Stimulated activated CD4-positive, alpha-beta T cell treated with anti-CD3 and anti-CD28 coated beads, Interleukin-2, amount 100 ng/mL, for 4 hours (primary cell): ENCODE results near the gene MACROD2.

Source experiments
- DNase-seq: peaks from one replicate; pipeline ENCODE4 v3.0.0-alpha.2; 2020; ENCODE audit warnings: low read depth

The MACROD2 gene

GRCh38 chr20:14657266-14658005, 662.1 kb downstream of the MACROD2 start:
- DNase-seq: no peak

DNA sequence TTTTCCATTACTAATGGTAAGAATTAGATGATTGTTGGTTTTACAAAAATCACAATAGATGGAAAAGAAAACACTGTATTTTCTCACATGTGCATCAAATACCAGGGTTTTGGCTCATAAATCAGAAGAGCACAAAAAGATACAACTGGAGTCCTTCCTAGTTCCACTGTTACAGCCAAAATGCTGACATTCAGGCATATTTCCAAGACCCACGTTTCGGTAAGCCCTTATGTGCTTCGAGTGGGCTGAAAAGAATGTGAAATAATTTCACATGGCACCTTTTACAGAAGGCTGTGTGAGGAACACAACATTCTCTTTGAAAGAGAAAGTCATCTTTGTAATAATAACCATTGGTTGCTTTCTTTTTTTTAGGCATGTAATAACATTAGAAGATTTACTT, 668.8 kb downstream of the MACROD2 start:
- no peak for DNase-seq

- DNase-seq: no peak
Observed at GRCh38 chr20:14666696-14667095, 671.4 kb downstream of the MACROD2 start.

DNA sequence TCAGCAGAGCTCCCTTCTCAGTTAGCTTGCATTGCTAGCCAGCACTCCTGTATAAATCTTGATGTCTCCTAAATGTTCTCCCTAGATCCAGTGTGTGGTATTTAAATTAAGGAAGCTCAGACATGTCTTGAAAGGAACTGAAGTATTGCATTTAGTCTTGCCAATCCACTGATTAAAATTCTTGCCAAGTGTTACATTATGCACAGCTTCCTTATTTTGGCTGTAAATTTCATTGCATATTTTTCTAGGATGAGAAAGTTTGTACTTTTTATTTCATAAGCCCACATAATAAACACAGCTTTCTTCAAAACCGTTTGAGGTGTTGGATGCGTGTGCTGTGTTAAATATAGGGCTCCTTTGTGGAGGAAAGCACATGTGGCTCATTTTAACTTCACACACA, 671.9 kb downstream of the MACROD2 start:
- no peak for DNase-seq

- DNase-seq: no peak
Observed at GRCh38 chr20:14672066-14672465, 676.8 kb downstream of the MACROD2 start.

- no peak for DNase-seq
Observed at GRCh38 chr20:14673164-14673563, 677.8 kb downstream of the MACROD2 start.

DNA sequence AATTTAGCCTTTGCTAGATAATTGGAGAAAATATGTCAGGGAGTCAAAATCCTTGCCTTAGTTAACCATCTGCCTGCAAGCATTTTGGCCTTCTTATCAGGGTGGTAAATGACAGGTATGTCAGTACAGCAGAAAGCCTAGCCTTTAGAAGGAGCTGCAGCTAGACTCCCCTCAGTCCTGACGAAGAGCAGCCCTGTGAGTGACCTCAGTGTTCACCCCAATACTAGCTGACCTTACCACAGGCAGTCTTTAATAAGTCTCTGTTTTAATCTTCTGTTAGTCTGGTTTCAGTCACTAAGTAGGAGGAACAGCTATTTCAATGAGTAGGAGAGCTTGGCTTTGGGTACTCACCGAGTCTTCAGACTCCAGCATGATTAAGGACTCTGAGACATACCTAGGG, 682.1 kb downstream of the MACROD2 start:
- no peak for DNase-seq

DNA sequence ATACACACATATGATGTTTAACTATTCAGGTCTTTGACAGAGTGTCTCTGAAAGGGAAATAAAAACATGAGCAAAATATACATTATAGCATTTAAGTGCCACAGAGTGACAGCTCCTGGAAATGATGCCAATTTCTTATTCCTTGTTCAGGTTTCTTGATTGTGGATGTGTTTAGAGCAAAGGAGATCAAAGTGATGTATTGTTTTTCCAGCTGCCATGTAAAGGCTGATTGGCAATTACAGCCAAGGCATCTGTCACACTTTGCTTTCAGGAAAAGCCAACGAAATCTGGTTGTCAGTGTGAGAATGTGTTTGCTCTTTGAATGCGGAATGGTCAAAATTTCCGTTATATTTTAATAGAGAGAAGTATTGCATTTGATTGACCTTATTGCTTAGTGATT, 689.9 kb downstream of the MACROD2 start:
- DNase-seq: no peak

GRCh38 chr20:14687313-14687712, 692.0 kb downstream of the MACROD2 start:
- no peak for DNase-seq

GRCh38 chr20:14688005-14688404, 692.7 kb downstream of the MACROD2 start:
- DNase-seq: no peak

DNA sequence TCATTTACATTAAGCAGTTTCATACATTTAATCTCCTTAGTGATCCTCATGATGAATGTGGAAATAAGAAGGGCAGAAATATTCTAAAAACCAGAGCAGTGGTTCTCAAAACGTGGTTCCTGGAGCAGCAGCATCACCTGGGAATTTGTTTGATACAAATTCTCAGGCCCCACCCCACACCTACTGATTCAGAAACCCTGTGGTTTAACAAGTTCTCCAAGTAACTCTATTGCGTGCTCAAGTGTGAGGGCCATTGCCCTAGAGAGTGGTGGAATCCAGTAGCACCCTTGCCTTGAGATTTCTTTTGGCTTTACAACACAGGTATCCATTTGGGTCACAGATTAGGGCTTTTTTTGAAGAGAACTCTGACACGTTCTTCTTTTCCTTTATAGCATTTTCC, 696.7 kb downstream of the MACROD2 start:
- DNase-seq: no peak

DNA sequence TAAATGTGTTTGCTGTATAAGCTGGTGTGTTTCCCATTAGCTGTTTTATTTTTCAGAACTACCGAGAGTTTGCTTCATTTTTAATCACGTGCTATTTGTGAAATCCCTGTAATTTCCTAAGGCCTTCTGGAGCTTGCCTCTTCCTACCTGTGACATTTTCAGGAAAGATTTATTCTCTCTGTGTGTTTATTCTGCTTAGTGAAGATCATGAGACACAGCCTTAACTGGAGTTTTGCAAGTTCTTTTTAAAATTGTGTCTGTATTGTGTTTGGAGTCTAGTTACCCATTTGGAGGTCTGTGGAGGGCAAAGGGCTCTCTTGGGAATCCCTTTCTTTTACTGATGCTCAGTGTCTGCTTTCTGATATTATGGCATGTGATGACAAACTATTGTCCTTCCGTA, 701.2 kb downstream of the MACROD2 start:
- DNase-seq: no peak

DNA sequence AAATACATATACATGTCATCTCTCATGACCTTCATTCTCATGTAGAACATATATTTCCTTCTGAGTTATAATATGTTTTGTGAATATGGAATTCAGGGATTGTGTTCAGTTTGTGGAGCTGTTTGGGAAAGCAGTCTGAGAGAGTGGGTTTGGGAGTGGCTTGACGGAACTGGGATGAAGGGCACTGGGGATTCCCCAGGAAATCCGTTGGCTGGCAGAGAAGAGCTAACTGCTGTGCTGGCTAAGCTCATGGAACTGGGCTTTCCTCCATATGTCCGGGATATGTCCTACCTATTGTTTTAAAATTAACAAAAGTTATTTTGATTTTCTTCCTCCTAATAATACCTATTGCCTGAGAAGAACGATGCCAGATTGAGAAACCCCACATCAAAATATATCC, 701.6 kb downstream of the MACROD2 start:
- DNase-seq: no peak

GRCh38 chr20:14698125-14698524, 702.8 kb downstream of the MACROD2 start:
- DNase-seq: no peak

DNA sequence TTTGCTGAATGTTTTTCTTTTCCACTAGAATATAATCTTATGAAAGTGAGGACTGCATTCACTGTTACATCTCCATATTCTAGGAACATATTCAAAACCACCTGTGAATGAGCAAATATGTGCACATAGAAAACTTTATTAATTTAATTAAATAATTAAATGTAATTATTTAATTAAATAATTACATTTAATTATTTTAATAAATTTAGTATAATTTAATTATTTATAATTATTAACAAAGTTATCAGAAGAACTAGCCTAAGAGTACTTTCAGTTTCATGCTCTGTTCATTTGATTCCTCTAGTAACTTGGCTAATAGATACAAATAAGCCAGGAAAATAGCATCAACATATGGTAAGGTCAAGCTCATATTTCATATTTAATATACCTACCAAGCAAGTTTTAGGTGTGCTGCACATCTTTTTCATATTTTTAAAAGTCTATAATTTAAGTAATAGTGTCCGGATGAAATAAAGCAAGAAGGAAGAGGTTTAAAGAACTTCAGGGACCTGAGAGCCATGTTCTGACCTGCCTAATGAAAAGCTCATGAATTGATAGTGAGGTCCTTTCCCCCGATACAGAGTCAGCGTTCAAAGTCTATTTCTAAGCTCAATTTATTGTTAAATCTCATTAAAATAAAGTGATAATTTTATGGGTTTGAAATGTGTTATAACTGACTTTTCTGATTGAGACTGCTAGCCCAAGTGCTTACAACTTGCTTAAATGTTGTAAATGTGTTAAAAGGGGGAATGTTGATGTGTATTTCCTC, 703.5 kb downstream of the MACROD2 start:
- DNase-seq: no peak

DNA sequence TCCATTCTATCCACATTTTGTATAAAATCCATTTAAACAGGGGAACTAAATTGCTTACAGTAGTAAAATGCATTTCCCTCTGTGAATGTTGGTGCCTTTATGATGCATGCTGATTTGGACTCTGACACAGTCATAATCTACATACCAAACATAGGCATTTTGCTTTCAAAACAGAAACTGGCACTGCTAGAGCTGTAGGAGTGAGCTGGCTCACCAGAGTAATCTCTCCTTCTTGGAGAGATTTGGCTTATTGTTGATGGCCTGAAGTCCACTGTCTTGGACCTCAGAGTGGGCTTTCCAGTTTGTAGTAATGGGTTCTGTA, 705.3 kb downstream of the MACROD2 start:
- no peak for DNase-seq

DNA sequence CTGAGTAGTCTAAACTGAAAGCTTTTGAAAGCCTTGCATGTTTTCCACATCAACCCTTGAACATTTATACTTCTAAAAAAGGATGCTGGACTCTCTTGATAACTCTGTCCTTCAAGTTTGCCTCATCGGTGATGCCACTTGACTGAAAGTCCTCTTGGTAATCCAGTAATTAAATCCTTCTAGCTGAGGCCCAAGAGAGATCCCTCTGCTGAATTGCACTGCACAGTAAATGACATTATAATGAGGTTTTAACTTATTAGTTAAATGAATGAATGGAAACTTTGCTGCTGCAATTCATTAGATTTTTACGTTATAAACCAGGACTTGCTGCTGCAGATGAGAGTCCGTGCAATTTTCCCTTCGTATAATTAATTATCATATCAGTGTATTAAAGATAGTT, 706.0 kb downstream of the MACROD2 start:
- no peak for DNase-seq

- DNase-seq: no peak
Observed at GRCh38 chr20:14706555-14706954, 711.2 kb downstream of the MACROD2 start.

DNA sequence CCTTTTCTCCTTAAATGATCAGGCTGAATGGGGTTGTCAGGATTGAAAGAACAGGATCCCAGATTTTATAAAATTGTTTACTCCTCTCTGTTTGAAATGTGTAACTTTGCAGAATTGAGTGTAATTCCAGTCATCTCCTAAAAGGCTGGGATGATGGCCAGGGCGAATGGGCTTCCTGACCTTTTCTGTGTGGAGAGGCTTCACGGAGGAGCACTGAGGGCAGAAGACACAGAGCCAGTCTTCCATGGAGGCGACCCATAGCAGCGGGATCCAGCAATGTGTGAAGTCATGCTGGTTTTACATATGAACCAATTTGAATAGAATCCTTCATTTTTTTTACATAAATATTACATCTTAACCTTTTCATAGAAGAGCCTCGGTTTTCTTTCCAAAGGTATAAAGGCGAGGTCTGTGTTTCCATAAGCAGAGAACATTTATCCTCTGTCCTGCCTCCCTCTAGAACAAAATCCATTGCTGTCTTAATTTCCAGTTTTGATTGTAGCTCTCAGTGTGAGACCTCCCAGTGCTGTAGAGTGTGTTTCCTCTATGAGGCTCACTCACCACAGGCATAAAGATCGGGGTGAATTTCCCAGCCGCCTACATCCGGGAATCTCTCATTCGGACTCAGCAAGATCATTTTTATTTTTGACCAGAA, 711.8 kb downstream of the MACROD2 start:
- no peak for DNase-seq

DNA sequence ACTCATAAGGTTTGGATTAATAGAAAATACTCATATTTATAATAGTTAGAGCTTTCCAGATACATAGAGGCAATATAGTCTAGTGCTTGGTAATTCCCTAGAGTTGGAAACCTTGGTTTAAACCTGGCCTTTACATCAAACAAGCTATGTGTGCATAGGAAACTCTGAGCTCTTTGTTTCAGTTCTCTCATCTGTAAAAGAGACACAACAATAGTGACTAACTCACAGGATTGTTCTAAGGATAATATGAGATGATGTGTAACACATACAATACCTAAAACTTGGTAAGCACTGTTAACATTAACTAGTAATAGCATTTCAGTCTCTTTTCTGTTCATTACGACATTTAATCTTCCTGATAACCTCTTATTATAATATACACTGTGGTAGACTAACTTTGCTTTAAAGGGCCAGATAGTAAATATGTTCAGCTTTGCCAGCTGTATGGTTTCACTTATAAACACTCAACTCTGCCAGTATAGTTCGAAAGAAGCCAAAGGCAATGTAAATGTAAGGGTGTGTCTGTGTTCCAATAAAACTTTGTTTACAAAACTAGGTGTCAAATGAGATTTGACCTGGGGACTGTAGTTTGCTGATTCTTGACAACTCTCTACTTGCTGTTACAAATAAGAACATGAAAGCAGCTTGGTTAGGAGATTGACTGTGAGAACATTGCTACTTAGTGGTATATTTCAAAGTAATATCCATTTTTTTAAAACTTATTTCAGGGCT, 712.7 kb downstream of the MACROD2 start:
- DNase-seq: no peak

GRCh38 chr20:14709439-14709838, 714.1 kb downstream of the MACROD2 start:
- no peak for DNase-seq

- no peak for DNase-seq
Observed at GRCh38 chr20:14710951-14711350, 715.6 kb downstream of the MACROD2 start.

DNA sequence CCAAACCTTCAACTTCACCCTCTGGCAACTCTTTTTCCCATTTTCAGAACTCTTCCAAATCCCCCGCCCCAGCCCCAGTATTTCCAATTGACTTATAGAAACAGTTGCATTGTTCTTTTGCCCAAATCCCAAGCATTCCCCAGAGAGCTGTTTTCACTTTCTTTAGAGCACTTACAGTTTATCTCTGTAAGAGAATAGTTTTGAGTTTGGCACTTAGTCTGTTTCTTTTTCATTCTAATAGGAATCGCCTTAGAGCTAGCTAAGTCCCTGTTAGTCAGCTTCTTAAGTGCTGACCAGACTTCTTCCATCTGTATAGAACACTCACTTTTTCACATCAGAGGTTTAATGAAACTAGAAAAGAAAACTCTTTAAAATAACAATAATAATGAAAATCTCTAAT, 716.3 kb downstream of the MACROD2 start:
- DNase-seq: no peak
